ENCODE data around the gene TTLL9.

DNA sequence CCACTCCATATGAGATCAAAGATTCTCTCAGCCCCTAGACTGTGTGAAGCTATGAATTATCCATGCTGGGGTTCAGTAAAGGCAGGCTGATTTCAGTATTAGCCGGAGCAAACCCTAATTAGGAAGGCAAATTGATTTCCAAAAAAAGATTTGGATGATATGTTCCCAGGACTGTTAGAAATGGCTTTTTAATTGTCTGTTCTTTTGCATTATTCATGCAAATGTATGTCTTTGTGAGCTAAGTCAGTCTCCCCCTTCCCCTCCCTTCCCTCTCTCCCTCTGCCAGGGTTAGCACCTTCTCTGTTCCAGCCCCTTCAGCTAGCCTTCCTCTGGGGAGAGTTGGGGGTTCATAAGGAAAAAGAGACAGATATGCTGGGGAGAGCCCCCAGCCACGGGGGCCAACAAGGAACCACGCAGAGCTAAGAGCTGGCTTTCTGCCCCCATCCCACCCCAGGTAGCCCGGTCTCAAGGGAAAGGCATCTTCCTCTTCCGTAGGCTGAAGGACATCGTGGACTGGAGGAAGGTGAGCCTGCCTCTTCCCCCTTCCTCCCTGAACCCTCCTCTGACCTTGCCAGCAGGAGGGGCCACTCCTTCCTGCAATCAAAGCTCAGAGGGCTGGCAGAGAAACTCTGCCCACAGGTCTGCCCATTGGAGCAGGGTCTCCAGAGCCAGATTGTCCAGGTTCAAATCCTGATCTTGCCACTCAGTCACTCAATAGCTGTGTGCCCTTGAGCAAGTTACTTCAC, 49.1 kb downstream of the TTLL9 start:
- TF ChIP-seq CTCF (IDR thresholded peaks at IDR 0.05) (no peak), POLR2A (IDR thresholded peaks at IDR 0.05; ENCODE audit: low read depth) (no peak)
